ENCODE data around the gene MCOLN3.

- no peak for TF ChIP-seq CTCF (conservative IDR thresholded peaks at IDR 0.05)
- no peak for TF ChIP-seq EZH2 (IDR thresholded peaks at IDR 0.05; ENCODE audit: low read depth)
Measured at GRCh38 chr1:85027242-85027983, 20.9 kb downstream of the MCOLN3 start.

Data from PC-9 (cell line).